Left renal cortex interstitium (tissue), 4 donors: ENCODE measurements around the gene CACNA1D. TPM values are rescaled to one million over a fixed set of nuclear protein-coding genes. Genes with fewer than 3 reads are reported as not detected.

Source experiments
- DNase-seq, 4 donors: peaks; one replicate each; pipeline ENCODE4 v3.0.0-alpha.2; 2013; ENCODE audit warnings: low read depth in 4 of 4, low spot score in 2 of 4, missing footprints in 1 of 4
- polyA plus RNA-seq, 4 donors: library from polyadenylated mRNA; unstranded; fragments of 120-200 nt; gene quantifications; one replicate each; pipeline ENCODE4 v1.2.1, GENCODE V29; 2013; ENCODE audit not compliant: insufficient read length in 4 of 4

CACNA1D gene
- polyA plus RNA-seq, 4 donors: 10.8 to 17.0 (median 13.3) TPM

DNA sequence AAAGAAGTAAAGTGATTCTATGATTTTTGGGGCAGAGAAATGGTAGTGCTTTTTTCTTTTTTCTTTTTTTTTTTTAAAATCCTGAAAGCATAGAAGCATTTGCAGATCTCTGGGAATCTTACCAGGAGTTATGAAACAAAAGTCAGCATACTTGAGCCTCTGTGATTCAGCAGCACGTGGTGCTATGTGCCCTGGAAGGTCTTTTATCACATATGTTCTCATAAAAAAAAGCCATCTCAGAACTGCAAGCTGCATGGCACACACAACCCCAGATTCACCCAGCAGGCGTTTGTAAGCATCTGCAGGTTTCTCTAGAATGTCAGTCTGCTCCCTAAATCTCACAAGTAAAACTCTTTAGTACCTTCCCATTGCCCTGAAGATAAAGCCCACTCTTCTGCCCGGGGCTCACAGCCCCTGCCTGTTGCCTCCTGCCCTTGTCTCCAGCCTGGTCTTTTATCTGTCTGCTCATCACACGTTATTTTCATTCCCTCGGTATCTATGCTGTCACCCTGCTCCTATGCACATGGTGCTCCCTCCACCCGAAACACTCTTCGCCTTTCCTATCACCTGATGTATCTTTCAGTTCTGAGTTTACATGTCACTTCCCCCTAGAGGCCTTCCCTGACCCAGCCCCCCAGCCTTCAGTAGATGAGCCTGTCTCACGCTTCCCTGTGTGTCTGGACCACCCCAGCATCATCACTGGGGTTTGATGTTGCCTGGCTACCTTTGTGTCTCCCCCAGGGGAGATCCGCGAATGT is 279.4 kb downstream of the CACNA1D start:
- no peak for DNase-seq

DNA sequence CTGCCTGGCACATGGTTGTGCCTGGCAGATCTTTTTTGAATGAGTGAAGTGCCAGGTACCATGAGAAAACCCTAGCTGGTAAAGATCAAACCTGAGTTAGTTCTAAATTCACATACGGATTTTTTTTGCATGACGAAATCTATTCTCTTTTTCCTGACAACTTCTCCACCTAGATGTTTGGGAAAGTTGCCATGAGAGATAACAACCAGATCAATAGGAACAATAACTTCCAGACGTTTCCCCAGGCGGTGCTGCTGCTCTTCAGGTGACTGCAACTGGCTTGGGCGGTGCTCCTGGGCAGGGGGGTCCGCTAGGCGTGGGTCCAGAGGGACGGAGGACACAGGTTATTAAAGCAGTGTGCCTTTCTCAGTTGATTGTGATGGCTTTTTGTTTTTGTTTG is 280.0 kb downstream of the CACNA1D start:
- no peak for DNase-seq

DNA sequence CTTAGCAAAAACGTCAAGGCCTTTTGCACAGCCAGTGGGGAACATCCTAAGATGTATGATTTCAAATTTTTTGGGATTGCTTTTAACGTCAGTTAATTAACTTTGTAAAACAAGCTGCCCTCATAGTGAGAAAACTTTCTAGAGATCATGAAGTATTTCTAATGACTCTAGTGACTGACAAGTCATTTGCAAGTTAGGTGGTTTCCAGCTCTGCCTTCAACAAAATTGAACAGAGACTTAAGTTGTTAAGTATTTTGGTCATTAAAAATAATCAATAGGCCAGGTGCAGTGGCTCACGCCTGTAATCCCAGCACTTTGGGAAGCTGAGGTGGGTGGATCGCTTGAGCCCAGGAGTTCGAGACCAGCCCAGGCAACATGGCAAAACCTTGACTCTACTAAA is 280.6 kb downstream of the CACNA1D start:
- no peak for DNase-seq

DNA sequence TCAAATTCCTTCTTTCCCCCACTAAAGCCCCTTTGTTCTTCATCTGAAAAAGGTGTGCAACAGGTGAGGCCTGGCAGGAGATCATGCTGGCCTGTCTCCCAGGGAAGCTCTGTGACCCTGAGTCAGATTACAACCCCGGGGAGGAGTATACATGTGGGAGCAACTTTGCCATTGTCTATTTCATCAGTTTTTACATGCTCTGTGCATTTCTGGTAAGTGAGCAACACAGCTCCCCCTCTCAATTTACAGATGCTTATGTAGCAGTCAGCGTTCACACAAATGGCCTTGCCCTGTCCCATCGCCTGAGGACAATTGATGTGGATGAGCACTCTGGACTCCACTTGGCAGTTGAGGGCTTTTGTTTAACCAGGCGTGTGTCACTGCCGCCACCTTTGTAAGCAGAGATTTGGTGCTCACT is 281.4 kb downstream of the CACNA1D start:
- DNase-seq: no peak

DNA sequence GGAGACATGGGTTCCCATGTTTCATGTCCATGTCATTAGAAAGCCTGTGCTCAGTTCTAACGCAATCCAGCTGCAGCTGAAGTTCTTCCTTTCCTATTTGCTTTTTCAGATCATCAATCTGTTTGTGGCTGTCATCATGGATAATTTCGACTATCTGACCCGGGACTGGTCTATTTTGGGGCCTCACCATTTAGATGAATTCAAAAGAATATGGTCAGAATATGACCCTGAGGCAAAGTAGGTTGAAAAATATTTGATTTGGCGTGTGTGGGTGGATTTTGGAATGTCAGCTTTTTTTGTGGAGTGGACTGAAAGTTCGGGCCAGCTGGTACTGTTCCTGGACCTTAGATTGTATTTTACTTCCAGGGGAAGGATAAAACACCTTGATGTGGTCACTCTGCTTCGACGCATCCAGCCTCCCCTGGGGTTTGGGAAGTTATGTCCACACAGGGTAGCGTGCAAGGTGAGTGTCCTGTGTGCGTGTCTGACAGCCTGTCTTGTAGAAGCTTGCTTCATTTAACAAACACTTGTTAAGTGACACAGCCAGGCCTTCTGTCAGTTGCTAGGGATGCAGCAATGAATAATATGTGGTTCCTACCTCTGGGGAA is 282.2 kb downstream of the CACNA1D start:
- no peak for DNase-seq

DNA sequence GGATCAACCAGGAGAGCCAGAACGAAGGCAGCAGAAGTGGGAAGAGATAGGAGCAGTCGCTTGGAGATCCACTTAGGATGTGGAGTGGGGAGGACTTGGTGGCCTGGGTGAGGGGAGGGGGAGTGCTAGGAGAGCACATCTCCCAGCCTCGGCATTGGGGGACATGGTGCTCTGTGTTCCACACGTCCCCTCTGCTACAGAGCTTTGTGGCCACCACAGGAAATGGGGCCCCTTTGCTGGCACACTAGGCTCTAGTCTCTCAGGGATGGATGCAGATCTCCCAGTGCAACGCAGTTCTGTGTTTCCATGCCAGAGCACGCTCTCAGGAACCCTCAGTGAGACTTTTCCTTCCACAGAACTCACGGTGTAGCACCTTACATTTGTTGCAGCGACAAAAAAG is 283.1 kb downstream of the CACNA1D start:
- DNase-seq: no peak

DNA sequence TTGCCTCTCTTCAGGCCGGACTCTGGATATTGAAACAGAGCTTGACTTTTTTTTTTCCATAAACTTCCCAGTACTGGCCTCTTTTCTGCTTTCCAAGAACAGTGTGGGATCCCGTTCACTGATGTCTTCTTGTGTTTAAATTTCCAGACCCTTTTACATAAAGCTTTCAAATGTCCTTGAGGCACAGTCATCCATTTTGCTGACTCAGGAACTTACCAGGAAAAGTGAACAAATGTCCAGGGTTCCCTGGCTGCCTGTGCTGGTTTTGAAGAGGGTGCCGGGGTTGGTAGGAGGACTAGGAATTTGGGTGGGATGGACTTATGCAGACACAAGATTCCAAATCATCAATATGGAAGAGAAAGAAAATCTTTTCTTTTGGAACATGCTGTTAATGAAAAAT is 283.7 kb downstream of the CACNA1D start:
- DNase-seq: no peak

DNA sequence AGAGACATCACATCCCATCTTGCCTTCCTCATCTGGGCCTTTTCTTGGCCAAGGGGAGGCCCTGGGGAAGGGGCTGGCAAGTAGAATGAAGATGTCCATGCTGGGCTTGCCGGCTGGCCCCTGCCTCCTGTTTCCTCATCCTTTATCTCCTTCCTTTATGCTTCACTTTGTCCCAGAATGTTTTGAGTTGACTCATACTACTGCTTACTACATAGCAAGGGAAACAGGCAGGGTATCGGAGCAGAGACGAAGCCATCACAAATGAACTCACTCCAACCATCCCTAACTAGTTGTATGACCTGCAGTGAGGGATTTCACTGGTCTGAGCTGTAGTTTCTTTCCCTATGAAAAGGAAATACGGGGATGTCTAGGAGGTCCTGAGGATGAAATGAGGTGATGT is 285.8 kb downstream of the CACNA1D start:
- DNase-seq: no peak

DNA sequence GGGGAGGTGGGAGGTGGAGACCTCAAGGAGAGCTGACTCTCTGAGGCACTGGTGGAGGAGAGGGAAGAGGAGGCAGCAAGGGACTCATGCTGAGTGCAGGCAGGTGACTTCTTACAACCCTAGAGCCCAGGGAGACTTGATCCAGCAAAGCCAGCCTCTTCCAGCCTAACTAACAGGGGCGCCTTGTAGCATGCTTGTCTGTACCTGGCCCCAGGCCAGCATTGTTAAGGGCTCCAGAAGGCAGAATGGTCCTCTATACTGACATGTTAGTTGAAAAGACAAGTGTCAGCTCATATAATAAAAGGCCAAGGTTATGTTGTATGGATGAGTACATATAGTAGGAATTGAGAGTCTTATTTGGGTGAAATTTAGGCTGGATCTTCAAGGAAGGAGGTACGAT is 286.4 kb downstream of the CACNA1D start:
- DNase-seq: no peak

DNA sequence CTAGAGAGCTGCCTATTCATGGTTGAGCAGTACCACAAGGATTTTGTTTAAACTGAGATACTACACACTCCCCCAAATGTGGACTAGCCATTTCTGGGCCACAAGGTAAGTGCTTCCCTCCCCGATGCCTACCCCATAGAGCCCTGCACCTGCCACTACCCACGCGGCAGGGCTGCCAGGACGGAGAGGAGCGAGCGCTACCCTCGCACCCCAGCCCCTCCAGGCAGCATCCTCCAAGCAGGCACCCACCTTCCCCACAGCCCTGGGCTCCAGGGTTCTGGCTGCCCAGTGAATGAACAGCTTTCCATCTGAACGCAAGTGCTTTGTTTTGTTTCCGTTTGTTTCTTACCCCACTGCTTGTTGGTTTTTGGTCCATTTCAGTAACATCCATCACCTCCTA is 292.6 kb downstream of the CACNA1D start:
- no peak for DNase-seq

DNA sequence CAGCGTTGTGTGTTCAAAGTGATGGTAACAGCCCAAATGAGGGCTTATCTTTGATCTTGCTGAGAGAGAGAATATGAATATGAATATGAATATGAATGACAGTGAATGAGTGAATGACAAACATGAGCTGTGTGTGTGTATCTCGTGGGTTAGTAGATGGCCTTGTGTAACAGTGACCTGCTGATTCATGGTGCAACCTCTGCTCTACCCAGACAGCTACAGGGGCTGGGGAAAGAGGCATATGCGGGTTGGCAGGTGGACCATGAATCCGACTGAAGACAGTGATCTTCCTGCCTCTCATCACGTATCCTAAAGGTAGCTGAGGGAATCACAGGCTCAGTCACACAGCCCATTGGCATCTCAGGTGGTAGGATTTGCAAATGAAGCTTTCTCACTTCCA is 293.6 kb downstream of the CACNA1D start:
- no peak for DNase-seq

DNA sequence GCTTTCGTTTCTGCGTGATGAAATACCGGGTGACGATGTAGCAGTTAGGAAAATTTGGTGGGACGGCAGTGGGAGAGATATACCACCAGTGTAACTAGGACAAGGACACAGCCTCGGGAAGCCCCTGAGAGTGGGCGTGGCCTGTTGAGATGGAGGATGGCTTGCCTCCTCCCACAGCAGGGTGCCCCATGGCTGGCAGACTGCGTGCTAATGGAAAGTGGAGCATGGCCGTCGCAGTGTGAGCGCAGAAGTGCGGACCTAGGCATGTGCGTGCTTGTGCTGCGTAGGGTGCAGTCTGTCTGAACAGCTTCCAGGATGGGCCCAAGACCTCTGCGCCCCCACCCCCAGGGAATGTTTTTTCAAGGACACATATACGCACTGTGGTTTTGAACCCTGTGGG is 295.0 kb downstream of the CACNA1D start:
- DNase-seq: no peak

DNA sequence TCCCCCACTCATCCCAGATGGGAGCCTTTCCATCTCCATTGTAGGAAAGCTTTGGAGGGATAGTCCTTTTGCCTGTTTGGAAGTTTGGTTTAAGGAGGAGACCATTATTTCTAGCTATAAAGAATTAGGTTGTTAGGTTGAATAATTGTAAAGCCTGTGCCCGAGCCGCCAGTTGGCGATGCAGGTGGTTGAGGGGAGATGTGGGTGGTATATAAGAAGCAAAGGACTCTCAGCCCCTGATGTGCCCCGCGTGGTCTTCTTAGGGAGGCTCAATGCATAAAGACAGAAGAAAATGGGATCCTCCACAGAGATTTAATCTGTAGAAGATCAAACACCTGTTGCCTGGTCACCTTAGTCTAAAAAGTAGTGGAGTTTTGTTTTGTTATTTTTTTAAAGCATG is 296.1 kb downstream of the CACNA1D start:
- DNase-seq: no peak

DNA sequence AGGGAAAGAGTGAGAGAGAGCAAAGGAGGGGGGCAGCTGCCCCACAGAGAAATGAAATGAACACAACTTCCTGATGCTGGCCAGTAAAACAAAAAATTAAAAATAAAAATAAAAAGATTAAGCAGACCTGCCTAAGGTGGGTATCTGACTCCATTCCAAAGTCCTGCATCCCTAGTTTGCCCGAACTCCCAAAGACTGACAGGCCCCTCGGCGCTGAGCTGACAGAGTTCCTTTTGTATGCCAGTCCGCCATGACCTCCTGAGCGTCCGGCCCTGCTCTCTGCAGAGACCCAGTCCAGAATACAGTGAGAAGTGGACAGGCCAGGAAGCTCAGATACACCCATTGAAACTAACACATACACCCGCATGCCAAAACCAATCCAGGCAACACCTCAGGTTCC is 296.9 kb downstream of the CACNA1D start:
- no peak for DNase-seq

DNA sequence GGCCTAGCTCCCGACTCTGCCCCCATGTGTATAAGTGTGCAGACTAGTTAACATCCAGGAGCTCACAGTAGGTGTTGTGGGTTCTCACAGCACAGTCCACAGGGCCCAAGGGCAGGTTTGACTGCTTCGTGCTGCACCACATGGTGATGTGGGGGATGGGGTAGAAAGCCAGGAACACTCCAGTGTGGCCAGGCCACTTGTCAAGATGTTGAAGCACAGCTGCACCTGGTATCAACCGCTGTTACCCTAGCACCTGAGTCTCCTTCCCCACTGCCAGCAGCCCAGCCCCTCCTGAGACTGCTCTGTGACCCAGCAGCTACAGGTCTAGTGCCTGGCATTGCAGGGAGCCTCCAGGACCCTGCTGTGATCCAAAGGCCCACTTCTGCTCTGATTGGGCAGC is 298.5 kb downstream of the CACNA1D start:
- DNase-seq: no peak

DNA sequence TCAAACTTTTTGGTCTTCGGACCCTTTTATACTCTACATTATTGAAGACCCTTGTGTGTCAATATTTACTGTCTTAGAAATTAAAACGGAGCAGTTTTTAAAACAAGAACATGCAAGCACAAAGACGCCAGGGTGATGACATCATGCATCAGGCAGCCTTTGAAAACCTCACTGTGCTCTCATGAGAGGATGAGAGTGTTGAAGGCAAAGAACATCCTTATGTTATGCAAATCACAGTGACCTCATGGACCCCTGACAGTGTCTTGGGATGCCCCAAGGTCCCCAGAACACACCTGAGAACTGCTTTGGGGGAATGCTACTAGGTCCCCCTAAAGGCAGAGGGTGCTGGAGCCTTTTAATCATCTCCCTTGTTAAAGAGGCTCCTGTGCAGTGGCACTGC is 300.2 kb downstream of the CACNA1D start:
- DNase-seq: no peak

DNA sequence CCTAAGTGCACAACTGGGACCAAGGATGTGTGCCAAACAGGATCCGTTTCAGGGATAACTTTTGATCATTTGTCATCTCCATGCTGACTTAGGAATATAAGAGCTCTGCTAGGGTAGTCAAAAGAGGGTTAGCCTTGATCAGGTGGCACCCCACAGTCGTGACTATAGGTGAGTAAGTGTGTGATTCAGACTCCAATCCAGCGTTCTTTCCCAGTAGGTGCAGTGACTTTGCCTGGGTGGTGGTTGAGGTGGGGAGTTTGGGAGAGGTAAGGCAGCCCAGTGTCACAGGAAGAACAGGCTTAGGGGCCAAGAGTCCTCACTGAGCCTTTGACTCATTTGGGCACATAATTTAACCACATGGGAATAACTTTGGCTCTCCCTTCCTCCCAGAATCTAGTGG is 300.8 kb downstream of the CACNA1D start:
- no peak for DNase-seq

DNA sequence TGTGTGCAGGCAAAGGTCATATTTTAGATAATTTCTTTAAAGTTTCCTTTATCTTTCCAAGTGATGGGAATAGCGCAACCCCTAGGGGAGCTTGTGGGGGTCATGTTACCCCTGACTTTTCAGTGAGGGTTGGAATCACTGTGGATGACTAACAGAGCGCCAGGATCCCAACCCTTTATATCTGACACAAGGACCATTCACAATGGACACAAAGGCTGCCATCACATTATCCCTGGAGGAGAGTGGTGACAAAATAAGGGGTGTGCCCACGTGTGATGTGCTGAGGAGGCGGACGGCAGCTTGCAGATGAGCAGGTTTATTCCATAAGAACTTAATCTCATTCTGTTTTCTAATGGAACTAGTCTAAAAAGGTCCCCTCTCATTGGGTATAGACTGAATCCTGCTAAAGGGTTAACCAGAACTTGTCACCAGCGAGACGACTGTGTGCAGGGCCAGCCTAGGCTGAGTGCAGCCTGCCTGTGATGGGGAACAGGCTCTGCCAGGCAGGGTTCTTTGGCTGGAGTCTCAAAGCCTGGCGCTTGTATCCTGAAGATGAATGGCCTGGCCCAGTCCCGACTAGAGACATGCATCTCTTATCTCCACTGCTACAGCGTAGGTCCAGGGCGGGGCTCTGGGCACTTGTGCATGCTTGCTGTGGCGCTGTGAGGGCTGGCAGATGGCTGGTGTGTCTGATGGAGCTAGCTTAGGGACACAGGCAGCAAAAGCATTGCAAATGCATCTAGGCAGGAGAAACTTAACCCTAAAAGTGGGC is 301.6 kb downstream of the CACNA1D start:
- no peak for DNase-seq

DNA sequence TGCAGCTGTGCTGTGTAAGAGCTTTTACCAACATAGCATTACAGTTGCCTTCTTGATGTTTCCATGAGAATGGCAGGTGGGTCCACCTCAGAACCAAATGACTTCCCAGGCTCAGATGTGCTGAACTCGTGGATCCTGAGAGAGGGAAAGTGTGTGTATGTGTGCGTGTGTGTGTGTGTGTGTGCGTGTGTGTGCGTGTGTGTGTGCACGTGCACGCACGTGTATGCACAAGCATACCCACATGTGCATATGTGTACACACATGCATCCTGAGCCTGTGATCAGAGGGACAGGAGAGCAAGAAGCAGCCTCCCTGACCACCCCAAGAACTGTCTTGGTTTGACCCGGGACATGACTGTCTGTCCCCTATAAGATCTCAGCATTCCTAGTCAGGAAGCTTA is 303.7 kb downstream of the CACNA1D start:
- DNase-seq: no peak

DNA sequence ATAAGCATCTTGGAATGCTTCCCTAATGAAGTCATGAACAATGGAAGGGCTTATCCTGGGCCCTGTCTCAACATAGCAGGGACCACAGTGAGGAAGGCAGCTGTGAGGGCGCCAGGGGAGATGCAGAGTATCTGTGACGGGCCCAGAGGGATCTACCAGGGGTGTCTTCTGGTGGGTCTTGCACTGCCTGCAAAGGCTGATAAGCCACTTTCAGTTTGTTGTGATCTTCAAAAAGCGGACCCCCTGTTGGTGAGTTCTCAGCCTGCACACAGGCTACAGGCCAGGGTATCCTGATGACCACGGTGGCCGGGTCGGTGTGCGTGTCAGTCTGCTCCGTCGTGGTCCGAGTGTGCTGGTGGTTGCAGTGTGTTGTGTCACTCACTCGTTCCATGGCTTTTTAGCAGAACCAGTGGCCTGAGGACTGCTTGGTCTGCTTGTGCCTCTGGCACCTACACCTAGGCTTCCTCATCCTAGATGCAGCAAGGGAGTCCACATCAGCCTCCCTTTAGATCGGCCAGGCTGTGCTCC is 305.0 kb downstream of the CACNA1D start:
- DNase-seq: no peak

DNA sequence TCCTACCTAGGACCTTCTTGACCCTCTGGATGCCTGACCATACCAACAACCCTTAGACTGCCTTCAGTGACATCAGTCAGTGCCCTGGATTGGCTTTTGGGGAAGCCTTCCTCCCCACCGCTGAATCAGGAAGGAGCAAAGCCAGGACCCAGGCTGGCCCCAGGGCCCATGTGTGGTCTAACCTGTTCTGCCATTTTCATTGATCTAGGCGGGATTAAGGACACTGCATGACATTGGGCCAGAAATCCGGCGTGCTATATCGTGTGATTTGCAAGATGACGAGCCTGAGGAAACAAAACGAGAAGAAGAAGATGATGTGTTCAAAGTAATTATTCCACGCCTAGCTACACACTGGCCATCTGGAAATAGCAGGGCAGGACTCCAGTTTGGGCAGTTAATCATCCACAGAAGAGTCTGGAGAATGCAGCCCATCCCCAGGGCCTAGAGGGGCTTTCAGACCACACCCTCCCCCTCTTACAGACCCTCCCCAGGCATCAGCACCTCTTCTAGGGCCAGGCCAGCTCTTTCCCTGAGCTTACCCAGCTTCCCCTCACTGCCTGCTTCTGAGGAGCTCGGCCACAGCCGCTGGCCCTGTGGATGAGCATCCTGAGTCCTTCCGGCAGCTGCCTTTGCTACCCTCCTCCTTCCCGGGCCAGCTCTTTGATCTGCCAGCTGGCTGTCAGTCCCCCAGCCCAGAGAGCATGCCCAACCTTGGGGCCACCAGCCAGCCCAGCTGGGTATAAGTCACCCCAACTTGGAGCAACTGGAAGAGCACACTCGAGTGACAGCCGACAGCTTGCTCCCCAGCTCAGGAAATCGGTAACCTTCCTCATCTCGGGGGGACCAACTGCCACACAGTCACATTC is 305.9 kb downstream of the CACNA1D start:
- DNase-seq: no peak
